Neutrophil (primary cell): ENCODE results near the gene COX6B1.

Experiments
- H3K27ac ChIP-seq: fragments of 200-600 bp; sonication (generic); 2 replicates; pipeline ENCODE4 v1.5.1; 2016; ENCODE audit warnings: mild to moderate bottlenecking, moderate library complexity
- H3K27me3 ChIP-seq: fragments of 200-600 bp; sonication (generic); 2 replicates; pipeline ENCODE4 v1.6.0; 2016; ENCODE audit warnings: mild to moderate bottlenecking
- H3K36me3 ChIP-seq: fragments of 200-600 bp; sonication (generic); 2 replicates; pipeline ENCODE4 v1.5.1; 2017
- H3K4me1 ChIP-seq, 2 experiments: fragments of 200-600 bp in 1 of 2; sonication (generic) in 1 of 2; 1 replicate in 1 of 2; 2 replicates in 1 of 2; pipeline versions ENCODE4 v1.5.1 to v1.6.1; 2013 to 2016; ENCODE audit warnings: low read depth in 1 of 2, low read length in 1 of 2, mild to moderate bottlenecking in 1 of 2, moderate library complexity in 1 of 2; ENCODE audit not compliant: control insufficient read depth in 1 of 2, insufficient read depth in 1 of 2
- H3K4me3 ChIP-seq, 2 experiments: fragments of 200-600 bp in 1 of 2; sonication (generic) in 1 of 2; 1 replicate in 1 of 2; 2 replicates in 1 of 2; pipeline ENCODE4 v1.5.1; 2013 to 2016; ENCODE audit warnings: low read depth in 1 of 2, low read length in 1 of 2, mild to moderate bottlenecking in 1 of 2, moderate library complexity in 1 of 2
- H3K9me3 ChIP-seq: fragments of 200-600 bp; sonication (generic); 2 replicates; pipeline ENCODE4 v1.5.1; 2016
- CTCF ChIP-seq: fragments of 200-600 bp; sonication (generic); IDR thresholded peaks from 2 replicates; pipeline ENCODE4 v1.5.1; 2016; ENCODE audit warnings: antibody characterized with exemption

The COX6B1 gene

GRCh38 chr19:35636651-35637050 lies 11.5 kb upstream of the COX6B1 start:
- TF ChIP-seq CTCF = no peak
- H3K27me3 ChIP-seq = peaks cover 16% of the 10 kb centered on the region
- no peak overlapping the region for H3K27ac ChIP-seq
- peaks cover 66% of the 10 kb centered on the region for H3K36me3 ChIP-seq
- no peak overlapping the region for H3K4me3 ChIP-seq
- peaks cover 0 to 3% of the 10 kb centered on the region in 2 experiments for H3K4me1 ChIP-seq
- H3K9me3 ChIP-seq = no peaks in the 10 kb centered on the region

GRCh38 chr19:35637165-35637564 lies 11.0 kb upstream of the COX6B1 start:
- TF ChIP-seq CTCF = no peak
- Histone ChIP-seq H3K36me3 (peaks cover 61% of the 10 kb centered on the region), H3K9me3 (no peaks in the 10 kb centered on the region), H3K4me1 (peaks cover 0 to 5% of the 10 kb centered on the region in 2 experiments), H3K27me3 (peaks cover 21% of the 10 kb centered on the region), H3K4me3 (no peak overlapping the region), H3K27ac (no peak overlapping the region)

GRCh38 chr19:35639321-35639639 lies 8.8 kb upstream of the COX6B1 start:
- no peak for TF ChIP-seq CTCF
- Histone ChIP-seq H3K9me3 (no peaks in the 10 kb centered on the region), H3K27ac (no peak overlapping the region), H3K4me1 (peaks cover 10 to 19% of the 10 kb centered on the region in 2 experiments), H3K4me3 (no peak overlapping the region), H3K36me3 (peaks cover 40% of the 10 kb centered on the region), H3K27me3 (peaks cover 28% of the 10 kb centered on the region)

- peaks cover 14 to 25% of the 10 kb centered on the region in 2 experiments for H3K4me1 ChIP-seq
- peaks cover 28% of the 10 kb centered on the region for H3K27me3 ChIP-seq
- H3K4me3 ChIP-seq = no peak overlapping the region
- no peak overlapping the region for H3K27ac ChIP-seq
- peaks cover 34% of the 10 kb centered on the region for H3K36me3 ChIP-seq
- no peaks in the 10 kb centered on the region for H3K9me3 ChIP-seq
- no peak for TF ChIP-seq CTCF
Observed at GRCh38 chr19:35639863-35640262, 8.3 kb upstream of the COX6B1 start.

GRCh38 chr19:35641515-35642151 lies 6.5 kb upstream of the COX6B1 start, which contains the start of gene ETV2:
ETV2 (plus strand) TSS chr19:35641745; CDS start chr19:35642461, 716 bp downstream.
- Histone ChIP-seq H3K27ac (no peak within 1 kb of the TSS), H3K4me1 (peaks cover 21 to 32% of the 10 kb centered on the region in 2 experiments), H3K27me3 (peaks cover 28% of the 10 kb centered on the region), H3K9me3 (no peaks in the 10 kb centered on the region), H3K4me3 (no peak within 1 kb of the TSS), H3K36me3 (peaks cover 19% of the 10 kb centered on the region)
- TF ChIP-seq CTCF = no peak
